Upper lobe of right lung (tissue), 1 donor: ENCODE data around the gene SPACA6. TPM values are rescaled to one million over a fixed set of nuclear protein-coding genes. Genes with fewer than 3 reads are reported as not detected.

ENCODE experiments used
- ATAC-seq: fragments of 200-7000 bp; cut with Tn5 transposase; one replicate; pipeline ENCODE4 v1.9.1; 2020; ENCODE audit warnings: mild to moderate bottlenecking, moderate library complexity
- DNase-seq: peaks from one replicate; pipeline ENCODE4 v3.0.0-alpha.2; 2020
- H3K27ac ChIP-seq: fragments of 200-600 bp; one replicate; pipeline ENCODE4 v1.8.0; 2022
- H3K27me3 ChIP-seq: fragments of 200-600 bp; one replicate; pipeline ENCODE4 v1.8.0; 2022; ENCODE audit warnings: mild to moderate bottlenecking
- H3K36me3 ChIP-seq: fragments of 200-600 bp; one replicate; pipeline ENCODE4 v1.8.0; 2022
- H3K4me1 ChIP-seq: fragments of 200-600 bp; one replicate; pipeline ENCODE4 v1.8.0; 2022
- H3K4me3 ChIP-seq: fragments of 200-600 bp; one replicate; pipeline ENCODE4 v1.8.0; 2022; ENCODE audit warnings: mild to moderate bottlenecking
- H3K9me3 ChIP-seq: fragments of 200-600 bp; one replicate; pipeline ENCODE4 v1.8.0; 2022
- intact Hi-C: fragments of 100-400 bp; cut with DNase I; formaldehyde crosslinking; loops from one replicate; pipeline ENCODE4 v1.11.0; 2022
- total RNA-seq: library from RNA; stranded (reverse); fragmentation: NEBNext Ultra II Directional; extraction: Animal tissue kit (Norgen Biotek cat#: 25700); gene quantifications from one replicate; pipeline ENCODE4 v1.2.1, GENCODE V29; 2021
- TF ChIP-seq, protein P1 (sequence below): fragments of 200-600 bp; IDR thresholded peaks from one replicate; pipeline ENCODE4 v1.8.0; 2022; ENCODE audit warnings: antibody characterized with exemption
- donor health status: DM: no; HTN: yes; CAD: no; lungs with severe emphysema.

The SPACA6 gene
- total RNA-seq, 1 donor from 2014 or later: 24.0 TPM

DNA sequence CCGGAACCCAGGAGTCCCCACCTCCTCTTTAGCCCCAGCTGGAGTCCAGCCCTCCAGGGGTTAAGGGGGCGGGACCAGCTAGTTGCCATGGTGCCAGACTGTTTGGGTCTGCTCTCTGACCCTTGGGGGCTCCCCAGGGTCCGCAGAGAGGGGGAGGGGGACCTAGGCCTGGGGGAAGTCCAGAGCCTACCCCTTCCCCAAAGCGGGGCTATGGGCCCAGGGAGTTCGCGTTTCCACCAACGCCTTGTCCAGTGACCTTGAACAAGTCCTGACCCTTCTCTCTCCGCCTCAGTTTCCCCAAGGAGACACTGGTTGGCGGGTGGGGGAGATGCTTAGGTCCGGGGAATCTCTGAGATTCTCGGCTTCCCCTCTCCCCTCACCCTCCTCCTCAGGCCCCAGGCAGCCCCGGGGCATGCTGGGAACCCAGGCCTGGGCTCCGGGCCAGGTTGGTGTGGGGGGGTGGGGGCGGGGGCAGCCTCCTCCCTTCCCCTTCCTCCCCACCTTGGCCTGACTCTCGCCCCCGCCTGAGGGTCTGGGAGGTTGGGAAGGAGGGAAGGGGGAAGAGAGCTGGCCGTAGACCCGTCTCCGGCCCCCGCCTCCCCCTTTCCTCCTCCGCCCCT, 2.6 kb upstream of the SPACA6 start:
- DNase-seq (peak; percentile 81), ATAC-seq (peak; percentile 52)
- TF ChIP-seq, protein P1, sequence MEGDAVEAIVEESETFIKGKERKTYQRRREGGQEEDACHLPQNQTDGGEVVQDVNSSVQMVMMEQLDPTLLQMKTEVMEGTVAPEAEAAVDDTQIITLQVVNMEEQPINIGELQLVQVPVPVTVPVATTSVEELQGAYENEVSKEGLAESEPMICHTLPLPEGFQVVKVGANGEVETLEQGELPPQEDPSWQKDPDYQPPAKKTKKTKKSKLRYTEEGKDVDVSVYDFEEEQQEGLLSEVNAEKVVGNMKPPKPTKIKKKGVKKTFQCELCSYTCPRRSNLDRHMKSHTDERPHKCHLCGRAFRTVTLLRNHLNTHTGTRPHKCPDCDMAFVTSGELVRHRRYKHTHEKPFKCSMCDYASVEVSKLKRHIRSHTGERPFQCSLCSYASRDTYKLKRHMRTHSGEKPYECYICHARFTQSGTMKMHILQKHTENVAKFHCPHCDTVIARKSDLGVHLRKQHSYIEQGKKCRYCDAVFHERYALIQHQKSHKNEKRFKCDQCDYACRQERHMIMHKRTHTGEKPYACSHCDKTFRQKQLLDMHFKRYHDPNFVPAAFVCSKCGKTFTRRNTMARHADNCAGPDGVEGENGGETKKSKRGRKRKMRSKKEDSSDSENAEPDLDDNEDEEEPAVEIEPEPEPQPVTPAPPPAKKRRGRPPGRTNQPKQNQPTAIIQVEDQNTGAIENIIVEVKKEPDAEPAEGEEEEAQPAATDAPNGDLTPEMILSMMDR: no peak
- H3K36me3 ChIP-seq: peaks cover 13% of the 10 kb centered on the region
- peak overlapping the region; percentile 85 for H3K4me3 ChIP-seq
- H3K9me3 ChIP-seq: no peaks in the 10 kb centered on the region
- peak overlapping the region; percentile 90 for H3K27ac ChIP-seq
- intact Hi-C loops: no loop called here
- H3K27me3 ChIP-seq: no peaks in the 10 kb centered on the region
- peaks cover 20% of the 10 kb centered on the region for H3K4me1 ChIP-seq

DNA sequence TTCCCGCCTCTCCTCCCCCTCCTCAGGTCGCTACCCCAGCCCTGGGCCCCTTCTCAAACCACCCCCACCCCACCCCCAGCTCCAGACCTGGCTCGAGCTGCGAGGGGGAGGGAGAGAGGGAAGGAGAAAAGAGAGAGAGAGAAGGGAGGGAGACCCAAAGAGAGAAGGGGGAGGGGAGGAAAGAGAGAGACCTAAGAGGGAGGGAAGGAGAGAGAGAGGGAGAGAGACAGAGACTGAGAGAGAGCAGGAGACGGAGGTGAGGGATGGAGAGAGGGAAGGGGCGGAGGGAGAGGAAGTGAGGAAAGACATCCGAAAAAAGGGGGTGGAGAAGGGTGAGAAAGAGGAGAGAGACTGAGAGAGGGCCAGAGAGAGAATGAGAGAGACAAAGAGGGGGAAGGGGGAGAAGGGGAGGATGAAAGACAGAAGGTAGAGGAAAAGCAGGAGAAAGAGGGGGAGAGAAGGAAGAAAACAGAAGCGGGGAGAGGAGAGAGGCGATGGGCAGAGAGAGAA, 2.0 kb upstream of the SPACA6 start:
- Histone ChIP-seq H3K27ac (peak overlapping the region; percentile 90), H3K4me3 (peak overlapping the region; percentile 85), H3K36me3 (peaks cover 14% of the 10 kb centered on the region), H3K9me3 (no peaks in the 10 kb centered on the region), H3K27me3 (no peaks in the 10 kb centered on the region), H3K4me1 (peaks cover 20% of the 10 kb centered on the region)
- TF ChIP-seq, protein P1: no peak
- ATAC-seq (no peak), DNase-seq (no peak)
- intact Hi-C loops: no loop called here

DNA sequence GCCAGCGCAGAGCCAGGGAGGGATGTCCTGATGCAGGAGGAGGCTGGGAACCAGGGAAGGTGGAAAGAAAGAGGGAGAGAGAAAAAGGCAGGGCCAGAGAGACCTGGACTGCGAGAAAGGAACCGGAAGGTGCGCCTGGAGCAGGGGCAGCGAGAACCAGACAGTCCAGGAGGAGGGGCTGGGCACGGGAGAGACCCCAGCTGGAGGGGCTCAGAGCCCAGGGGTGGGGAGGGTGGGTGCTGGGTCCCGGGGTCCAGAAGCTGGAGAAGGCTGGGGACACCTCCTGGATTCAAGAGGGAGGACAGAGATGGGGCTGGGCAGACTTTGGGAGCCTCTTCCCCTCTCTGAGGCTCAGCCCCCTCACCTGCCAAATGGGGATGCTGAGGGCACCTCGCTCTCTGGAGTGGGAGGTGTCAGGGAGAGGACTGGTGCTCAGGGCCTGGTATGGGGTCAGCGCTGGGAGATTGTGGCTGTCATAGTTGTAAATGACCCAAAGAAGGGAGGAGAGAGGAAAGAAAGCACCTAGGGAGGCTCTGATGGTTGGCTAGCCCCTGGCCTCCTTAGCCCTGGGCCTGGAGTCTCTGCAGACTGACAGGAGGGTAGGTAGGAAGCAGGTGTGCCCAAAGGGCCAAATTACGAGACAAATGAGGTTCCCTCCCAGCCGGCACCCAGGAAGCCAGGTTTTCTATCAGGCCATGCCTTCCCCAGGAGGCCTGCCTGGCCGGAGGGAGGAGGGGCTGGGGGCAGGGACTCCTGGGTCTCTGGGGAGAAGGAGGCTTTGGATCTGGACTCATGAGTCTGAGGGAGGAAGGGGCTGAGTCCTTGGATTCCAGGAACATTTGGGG, 1.3 kb upstream of the SPACA6 start:
- ATAC-seq: no peak
- no peak for DNase-seq
- H3K4me1 ChIP-seq: peaks cover 20% of the 10 kb centered on the region
- no peaks in the 10 kb centered on the region for H3K9me3 ChIP-seq
- intact Hi-C loops: no loop called here
- no peaks in the 10 kb centered on the region for H3K27me3 ChIP-seq
- peaks cover 14% of the 10 kb centered on the region for H3K36me3 ChIP-seq
- H3K27ac ChIP-seq: peak overlapping the region; percentile 90
- TF ChIP-seq, protein P1: no peak
- peak overlapping the region; percentile 85 for H3K4me3 ChIP-seq

DNA sequence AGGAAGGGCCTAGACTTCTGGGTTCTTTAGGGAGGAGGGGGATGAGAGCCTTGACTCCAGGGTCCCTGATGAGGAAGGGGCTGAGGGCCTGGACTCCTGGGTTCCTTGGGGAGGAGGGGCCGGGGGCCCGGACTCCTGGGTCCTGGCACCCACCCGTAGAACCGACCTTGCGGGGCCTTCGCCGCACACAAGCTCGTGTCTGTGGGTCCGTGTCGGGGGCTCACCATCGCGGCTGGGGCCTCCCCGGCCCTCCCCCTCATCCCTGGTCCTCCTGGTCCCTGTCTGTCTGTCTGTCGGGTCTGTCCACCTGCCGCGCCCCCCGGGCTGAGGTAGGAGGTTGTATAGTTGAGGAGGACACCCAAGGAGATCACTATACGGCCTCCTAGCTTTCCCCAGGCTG, 662 bp upstream of the SPACA6 start:
- Histone ChIP-seq H3K36me3 (peaks cover 21% of the 10 kb centered on the region), H3K27me3 (no peaks in the 10 kb centered on the region), H3K4me1 (peaks cover 18% of the 10 kb centered on the region), H3K9me3 (no peaks in the 10 kb centered on the region), H3K4me3 (no peak overlapping the region), H3K27ac (no peak overlapping the region)
- DNase-seq (no peak), ATAC-seq (no peak)
- TF ChIP-seq, protein P1: no peak
- intact Hi-C loops: no loop called here

DNA sequence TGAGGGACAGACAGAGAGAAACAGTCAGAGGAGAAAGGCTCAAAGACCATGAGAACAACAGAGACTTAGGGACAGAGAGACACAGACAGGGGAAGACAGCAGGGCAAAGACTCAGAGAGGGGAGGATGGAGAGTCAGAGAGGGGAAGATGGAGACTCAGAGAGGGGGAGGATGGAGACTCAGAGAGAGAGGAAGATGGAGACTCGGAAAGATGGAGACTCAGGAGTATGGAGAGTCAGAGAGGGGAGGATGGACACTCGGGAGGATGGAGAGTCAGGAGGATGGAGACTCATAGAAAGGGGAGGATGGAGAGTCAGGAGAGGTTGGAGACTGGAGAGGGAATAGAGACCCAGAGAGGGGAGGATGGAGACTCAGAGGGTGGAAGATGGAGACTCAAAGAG, 689 bp downstream of the SPACA6 start:
- H3K4me1 ChIP-seq: peaks cover 14% of the 10 kb centered on the region
- no peak for ATAC-seq
- H3K4me3 ChIP-seq: no peak overlapping the region
- DNase-seq: no peak
- H3K9me3 ChIP-seq: no peaks in the 10 kb centered on the region
- H3K36me3 ChIP-seq: peaks cover 34% of the 10 kb centered on the region
- intact Hi-C loops: no loop called here
- H3K27me3 ChIP-seq: no peaks in the 10 kb centered on the region
- H3K27ac ChIP-seq: no peak overlapping the region
- TF ChIP-seq, protein P1: no peak
